ENCODE results near the gene PMEPA1. TPM values are rescaled to one million over a fixed set of nuclear protein-coding genes. Genes with fewer than 3 reads are reported as not detected.

PMEPA1 gene
- total and polyA plus RNA-seq, 2 experiments from 2014 or later: 7.3 to 15.4 TPM

DNA sequence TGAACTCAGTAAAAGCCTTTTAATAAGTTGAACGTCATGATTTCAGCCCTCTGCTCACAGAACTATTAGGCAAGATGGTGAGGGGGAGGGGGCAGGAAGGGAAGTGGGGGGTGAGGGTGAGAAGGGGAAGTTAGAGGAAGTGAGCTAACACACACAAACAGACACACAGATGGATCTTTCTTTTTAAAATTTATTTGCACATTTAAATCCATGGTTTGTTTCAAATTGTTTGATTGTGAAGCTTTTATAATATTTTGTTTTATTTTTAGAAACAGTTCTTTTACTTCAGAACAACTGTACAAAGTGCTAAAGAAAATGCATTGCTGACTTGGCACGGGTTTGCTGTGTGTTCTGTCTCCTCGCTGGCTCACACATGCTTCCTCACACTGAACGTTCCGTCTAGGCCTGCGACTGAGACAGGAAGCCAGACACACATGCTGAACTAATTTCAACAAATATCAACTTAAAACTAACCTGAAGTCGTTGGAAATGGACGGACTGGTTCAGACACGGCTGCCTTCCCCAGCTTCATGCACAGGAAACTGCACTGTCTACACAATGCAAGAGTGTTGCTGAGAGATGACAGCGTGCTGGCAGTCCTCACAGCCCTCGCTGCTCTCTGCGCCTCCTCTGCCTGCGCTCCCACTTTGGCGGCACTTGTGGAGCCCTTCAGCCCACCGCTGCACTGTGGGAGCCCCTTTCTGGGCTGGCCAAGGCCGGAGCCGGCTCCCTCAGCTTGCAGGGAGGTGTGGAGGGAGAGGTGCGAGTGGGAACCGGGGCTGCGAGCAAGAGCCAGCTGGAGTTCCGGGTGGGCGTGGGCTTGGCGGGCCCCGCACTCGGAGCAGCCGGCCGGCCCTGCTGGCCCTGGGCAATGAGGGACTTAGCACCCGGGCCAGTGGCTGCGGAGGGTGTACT is 81.5 kb downstream of the PMEPA1 start:
- H3K36me3 ChIP-seq (ENCODE audit: insufficient read depth): no peaks in the 10 kb centered on the region
- Mint-ChIP-seq H3K9me3 (peaks cover 14% of the 10 kb centered on the region; the same call in 2 of the 3 replicates), H3K4me1 (peaks cover 8% of the 10 kb centered on the region), H3K27me3 (ENCODE audit: insufficient read depth, low read depth, poor library complexity) (peaks cover 2% of the 10 kb centered on the region), H3K36me3 (ENCODE audit: low read depth) (no peaks in the 10 kb centered on the region; the same call in 1 of the 3 replicates), H3K27ac (no peak overlapping the region), H3K4me3 (no peak overlapping the region)
- H3K4me1 ChIP-seq (ENCODE audit: insufficient read depth): peaks cover 8% of the 10 kb centered on the region
- no peaks in the 10 kb centered on the region for H3F3A ChIP-seq (replicated peaks; ENCODE audit: low read depth)
- H2AFZ ChIP-seq: no peak overlapping the region
- H3K9me2 ChIP-seq (ENCODE audit: insufficient read depth): 0 out of 2 replicates have a peak, but pooled peaks cover 2% of the 10 kb centered on the region
- no peaks in the 10 kb centered on the region for H3K27me3 ChIP-seq (ENCODE audit: insufficient read depth)
- no peaks in the 10 kb centered on the region for H4K20me1 ChIP-seq (replicated peaks; ENCODE audit: insufficient read depth)
- no peak overlapping the region for H3K27ac ChIP-seq (ENCODE audit: low read depth)
- ATAC-seq (no peak), DNase-seq (ENCODE audit: low spot score) (no peak)
- TF ChIP-seq, protein P1, sequence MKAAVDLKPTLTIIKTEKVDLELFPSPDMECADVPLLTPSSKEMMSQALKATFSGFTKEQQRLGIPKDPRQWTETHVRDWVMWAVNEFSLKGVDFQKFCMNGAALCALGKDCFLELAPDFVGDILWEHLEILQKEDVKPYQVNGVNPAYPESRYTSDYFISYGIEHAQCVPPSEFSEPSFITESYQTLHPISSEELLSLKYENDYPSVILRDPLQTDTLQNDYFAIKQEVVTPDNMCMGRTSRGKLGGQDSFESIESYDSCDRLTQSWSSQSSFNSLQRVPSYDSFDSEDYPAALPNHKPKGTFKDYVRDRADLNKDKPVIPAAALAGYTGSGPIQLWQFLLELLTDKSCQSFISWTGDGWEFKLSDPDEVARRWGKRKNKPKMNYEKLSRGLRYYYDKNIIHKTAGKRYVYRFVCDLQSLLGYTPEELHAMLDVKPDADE (IDR thresholded peaks at IDR 0.05): no peak
- TF ChIP-seq EZH2phosphoT487 (IDR thresholded peaks at IDR 0.05; ENCODE audit: unreplicated experiment): no peak
- no peak for TF ChIP-seq ZNF331 (CRISPR knock-in tag; IDR thresholded peaks at IDR 0.05; ENCODE audit: low read depth)
- TF ChIP-seq, protein P2, sequence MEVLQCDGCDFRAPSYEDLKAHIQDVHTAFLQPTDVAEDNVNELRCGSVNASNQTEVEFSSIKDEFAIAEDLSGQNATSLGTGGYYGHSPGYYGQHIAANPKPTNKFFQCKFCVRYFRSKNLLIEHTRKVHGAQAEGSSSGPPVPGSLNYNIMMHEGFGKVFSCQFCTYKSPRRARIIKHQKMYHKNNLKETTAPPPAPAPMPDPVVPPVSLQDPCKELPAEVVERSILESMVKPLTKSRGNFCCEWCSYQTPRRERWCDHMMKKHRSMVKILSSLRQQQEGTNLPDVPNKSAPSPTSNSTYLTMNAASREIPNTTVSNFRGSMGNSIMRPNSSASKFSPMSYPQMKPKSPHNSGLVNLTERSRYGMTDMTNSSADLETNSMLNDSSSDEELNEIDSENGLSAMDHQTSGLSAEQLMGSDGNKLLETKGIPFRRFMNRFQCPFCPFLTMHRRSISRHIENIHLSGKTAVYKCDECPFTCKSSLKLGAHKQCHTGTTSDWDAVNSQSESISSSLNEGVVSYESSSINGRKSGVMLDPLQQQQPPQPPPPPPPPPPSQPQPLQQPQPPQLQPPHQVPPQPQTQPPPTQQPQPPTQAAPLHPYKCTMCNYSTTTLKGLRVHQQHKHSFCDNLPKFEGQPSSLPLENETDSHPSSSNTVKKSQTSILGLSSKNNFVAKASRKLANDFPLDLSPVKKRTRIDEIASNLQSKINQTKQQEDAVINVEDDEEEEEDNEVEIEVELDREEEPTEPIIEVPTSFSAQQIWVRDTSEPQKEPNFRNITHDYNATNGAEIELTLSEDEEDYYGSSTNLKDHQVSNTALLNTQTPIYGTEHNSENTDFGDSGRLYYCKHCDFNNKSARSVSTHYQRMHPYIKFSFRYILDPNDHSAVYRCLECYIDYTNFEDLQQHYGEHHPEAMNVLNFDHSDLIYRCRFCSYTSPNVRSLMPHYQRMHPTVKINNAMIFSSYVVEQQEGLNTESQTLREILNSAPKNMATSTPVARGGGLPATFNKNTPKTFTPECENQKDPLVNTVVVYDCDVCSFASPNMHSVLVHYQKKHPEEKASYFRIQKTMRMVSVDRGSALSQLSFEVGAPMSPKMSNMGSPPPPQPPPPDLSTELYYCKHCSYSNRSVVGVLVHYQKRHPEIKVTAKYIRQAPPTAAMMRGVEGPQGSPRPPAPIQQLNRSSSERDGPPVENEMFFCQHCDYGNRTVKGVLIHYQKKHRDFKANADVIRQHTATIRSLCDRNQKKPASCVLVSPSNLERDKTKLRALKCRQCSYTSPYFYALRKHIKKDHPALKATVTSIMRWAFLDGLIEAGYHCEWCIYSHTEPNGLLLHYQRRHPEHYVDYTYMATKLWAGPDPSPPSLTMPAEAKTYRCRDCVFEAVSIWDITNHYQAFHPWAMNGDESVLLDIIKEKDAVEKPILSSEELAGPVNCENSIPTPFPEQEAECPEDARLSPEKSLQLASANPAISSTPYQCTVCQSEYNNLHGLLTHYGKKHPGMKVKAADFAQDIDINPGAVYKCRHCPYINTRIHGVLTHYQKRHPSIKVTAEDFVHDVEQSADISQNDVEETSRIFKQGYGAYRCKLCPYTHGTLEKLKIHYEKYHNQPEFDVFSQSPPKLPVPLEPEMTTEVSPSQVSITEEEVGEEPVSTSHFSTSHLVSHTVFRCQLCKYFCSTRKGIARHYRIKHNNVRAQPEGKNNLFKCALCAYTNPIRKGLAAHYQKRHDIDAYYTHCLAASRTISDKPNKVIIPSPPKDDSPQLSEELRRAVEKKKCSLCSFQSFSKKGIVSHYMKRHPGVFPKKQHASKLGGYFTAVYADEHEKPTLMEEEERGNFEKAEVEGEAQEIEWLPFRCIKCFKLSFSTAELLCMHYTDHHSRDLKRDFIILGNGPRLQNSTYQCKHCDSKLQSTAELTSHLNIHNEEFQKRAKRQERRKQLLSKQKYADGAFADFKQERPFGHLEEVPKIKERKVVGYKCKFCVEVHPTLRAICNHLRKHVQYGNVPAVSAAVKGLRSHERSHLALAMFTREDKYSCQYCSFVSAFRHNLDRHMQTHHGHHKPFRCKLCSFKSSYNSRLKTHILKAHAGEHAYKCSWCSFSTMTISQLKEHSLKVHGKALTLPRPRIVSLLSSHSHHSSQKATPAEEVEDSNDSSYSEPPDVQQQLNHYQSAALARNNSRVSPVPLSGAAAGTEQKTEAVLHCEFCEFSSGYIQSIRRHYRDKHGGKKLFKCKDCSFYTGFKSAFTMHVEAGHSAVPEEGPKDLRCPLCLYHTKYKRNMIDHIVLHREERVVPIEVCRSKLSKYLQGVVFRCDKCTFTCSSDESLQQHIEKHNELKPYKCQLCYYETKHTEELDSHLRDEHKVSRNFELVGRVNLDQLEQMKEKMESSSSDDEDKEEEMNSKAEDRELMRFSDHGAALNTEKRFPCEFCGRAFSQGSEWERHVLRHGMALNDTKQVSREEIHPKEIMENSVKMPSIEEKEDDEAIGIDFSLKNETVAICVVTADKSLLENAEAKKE (CRISPR knock-in tag; IDR thresholded peaks at IDR 0.05): no peak
- no peak for TF ChIP-seq NANOG (IDR thresholded peaks at IDR 0.05; ENCODE audit: borderline replicate concordance)
- TF ChIP-seq ZNF114 (CRISPR knock-in tag; IDR thresholded peaks at IDR 0.05): no peak
- TF ChIP-seq JUNB (IDR thresholded peaks at IDR 0.05; ENCODE audit: unreplicated experiment): no peak
- no peak for TF ChIP-seq CREB1 (CRISPR knock-in tag; IDR thresholded peaks at IDR 0.05; ENCODE audit: low read depth)
- TF ChIP-seq STAT1 (IDR thresholded peaks at IDR 0.05; ENCODE audit: unreplicated experiment): no peak
- TF ChIP-seq EZH2 (IDR thresholded peaks at IDR 0.05; ENCODE audit: low read depth, unreplicated experiment): no peak
- TF ChIP-seq, protein P3, sequence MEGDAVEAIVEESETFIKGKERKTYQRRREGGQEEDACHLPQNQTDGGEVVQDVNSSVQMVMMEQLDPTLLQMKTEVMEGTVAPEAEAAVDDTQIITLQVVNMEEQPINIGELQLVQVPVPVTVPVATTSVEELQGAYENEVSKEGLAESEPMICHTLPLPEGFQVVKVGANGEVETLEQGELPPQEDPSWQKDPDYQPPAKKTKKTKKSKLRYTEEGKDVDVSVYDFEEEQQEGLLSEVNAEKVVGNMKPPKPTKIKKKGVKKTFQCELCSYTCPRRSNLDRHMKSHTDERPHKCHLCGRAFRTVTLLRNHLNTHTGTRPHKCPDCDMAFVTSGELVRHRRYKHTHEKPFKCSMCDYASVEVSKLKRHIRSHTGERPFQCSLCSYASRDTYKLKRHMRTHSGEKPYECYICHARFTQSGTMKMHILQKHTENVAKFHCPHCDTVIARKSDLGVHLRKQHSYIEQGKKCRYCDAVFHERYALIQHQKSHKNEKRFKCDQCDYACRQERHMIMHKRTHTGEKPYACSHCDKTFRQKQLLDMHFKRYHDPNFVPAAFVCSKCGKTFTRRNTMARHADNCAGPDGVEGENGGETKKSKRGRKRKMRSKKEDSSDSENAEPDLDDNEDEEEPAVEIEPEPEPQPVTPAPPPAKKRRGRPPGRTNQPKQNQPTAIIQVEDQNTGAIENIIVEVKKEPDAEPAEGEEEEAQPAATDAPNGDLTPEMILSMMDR (conservative IDR thresholded peaks at IDR 0.05; ENCODE audit: low read depth in 2 of 2): no peak
- TF ChIP-seq POLR2AphosphoS5 (IDR thresholded peaks at IDR 0.05; ENCODE audit: low read depth): no peak
- TF ChIP-seq, protein P4, sequence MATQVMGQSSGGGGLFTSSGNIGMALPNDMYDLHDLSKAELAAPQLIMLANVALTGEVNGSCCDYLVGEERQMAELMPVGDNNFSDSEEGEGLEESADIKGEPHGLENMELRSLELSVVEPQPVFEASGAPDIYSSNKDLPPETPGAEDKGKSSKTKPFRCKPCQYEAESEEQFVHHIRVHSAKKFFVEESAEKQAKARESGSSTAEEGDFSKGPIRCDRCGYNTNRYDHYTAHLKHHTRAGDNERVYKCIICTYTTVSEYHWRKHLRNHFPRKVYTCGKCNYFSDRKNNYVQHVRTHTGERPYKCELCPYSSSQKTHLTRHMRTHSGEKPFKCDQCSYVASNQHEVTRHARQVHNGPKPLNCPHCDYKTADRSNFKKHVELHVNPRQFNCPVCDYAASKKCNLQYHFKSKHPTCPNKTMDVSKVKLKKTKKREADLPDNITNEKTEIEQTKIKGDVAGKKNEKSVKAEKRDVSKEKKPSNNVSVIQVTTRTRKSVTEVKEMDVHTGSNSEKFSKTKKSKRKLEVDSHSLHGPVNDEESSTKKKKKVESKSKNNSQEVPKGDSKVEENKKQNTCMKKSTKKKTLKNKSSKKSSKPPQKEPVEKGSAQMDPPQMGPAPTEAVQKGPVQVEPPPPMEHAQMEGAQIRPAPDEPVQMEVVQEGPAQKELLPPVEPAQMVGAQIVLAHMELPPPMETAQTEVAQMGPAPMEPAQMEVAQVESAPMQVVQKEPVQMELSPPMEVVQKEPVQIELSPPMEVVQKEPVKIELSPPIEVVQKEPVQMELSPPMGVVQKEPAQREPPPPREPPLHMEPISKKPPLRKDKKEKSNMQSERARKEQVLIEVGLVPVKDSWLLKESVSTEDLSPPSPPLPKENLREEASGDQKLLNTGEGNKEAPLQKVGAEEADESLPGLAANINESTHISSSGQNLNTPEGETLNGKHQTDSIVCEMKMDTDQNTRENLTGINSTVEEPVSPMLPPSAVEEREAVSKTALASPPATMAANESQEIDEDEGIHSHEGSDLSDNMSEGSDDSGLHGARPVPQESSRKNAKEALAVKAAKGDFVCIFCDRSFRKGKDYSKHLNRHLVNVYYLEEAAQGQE (IDR thresholded peaks at IDR 0.05; ENCODE audit: unreplicated experiment): no peak
- no peaks in the 10 kb centered on the region for H3K79me2 ChIP-seq (replicated peaks; ENCODE audit: insufficient read depth)
- H3K4me3 ChIP-seq: no peak overlapping the region
- H3K4me2 ChIP-seq: no peak overlapping the region

Data from GM23338 (cell line).